PC-3 (cell line): ENCODE results near the gene SMPD3. TPM values are rescaled to one million over a fixed set of nuclear protein-coding genes. Genes with fewer than 3 reads are reported as not detected.

Experiments used
- ATAC-seq: fragments of 200-7000 bp; cut with Tn5 transposase; 2 replicates; pipeline ENCODE4 v1.9.1; 2020; ENCODE audit warnings: mild to moderate bottlenecking, moderate library complexity
- BruUV-seq: library from RNA; stranded (reverse); fragments of 400-500 nt; replicated peaks from 2 replicates; lab custom pipeline; 2021; lab: Mats Ljungman, UMichigan
- CTCF ChIA-PET: fragments of 300-600 bp; sonication (Branson Sonifier 250); formaldehyde crosslinking; loops from one replicate; lab custom pipeline; 2022; ENCODE audit warnings: antibody characterized with exemption; lab: Charles Lee
- POLR2A ChIA-PET: fragments of 300-600 bp; sonication (Branson Sonifier 250); formaldehyde crosslinking; loops from one replicate; lab custom pipeline; 2022; ENCODE audit warnings: antibody characterized with exemption; ENCODE audit not compliant: unreplicated experiment; lab: Charles Lee
- DNase-seq: peaks from one replicate; pipeline ENCODE4 v3.0.0-alpha.2; 2015
- H2AFZ ChIP-seq: fragments of 300-600 bp; sonication (generic); 2 replicates; pipeline ENCODE4 v1.6.0; 2016; ENCODE audit warnings: antibody characterized with exemption, low read length
- H3F3A ChIP-seq: fragments of 300-600 bp; sonication (generic); one replicate; pipeline ENCODE4 v1.6.0; 2017; ENCODE audit warnings: antibody characterized with exemption, low read length, control low read depth, mild to moderate bottlenecking; ENCODE audit not compliant: unreplicated experiment
- H3K27ac ChIP-seq: fragments of 300-600 bp; sonication (generic); 2 replicates; pipeline ENCODE4 v1.5.1; 2016; ENCODE audit warnings: mild to moderate bottlenecking, low read length
- H3K27me3 ChIP-seq: fragments of 300-600 bp; sonication (generic); 2 replicates; pipeline ENCODE4 v1.6.1; 2016; ENCODE audit warnings: low read length, mixed read lengths
- H3K36me3 ChIP-seq: fragments of 300-600 bp; sonication (generic); 2 replicates; pipeline ENCODE4 v1.6.1; 2016; ENCODE audit warnings: low read depth, mixed run types, low read length, mixed read lengths
- H3K4me1 ChIP-seq: fragments of 300-600 bp; sonication (generic); 2 replicates; pipeline ENCODE4 v1.5.1; 2016; ENCODE audit warnings: low read length; ENCODE audit not compliant: insufficient read depth
- H3K4me2 ChIP-seq: fragments of 300-600 bp; sonication (generic); 2 replicates; pipeline ENCODE4 v1.6.0; 2016; ENCODE audit warnings: low read length
- H3K4me3 ChIP-seq: fragments of 300-600 bp; sonication (generic); 2 replicates; pipeline ENCODE4 v1.5.1; 2016; ENCODE audit warnings: mild to moderate bottlenecking, low read length, mixed read lengths
- H3K79me2 ChIP-seq: fragments of 300-600 bp; sonication (generic); 2 replicates; pipeline ENCODE4 v1.6.1; 2017; ENCODE audit warnings: low read length, mixed read lengths
- H3K9ac ChIP-seq: fragments of 300-600 bp; sonication (generic); 2 replicates; pipeline ENCODE4 v1.6.0; 2016; ENCODE audit warnings: mild to moderate bottlenecking, low read length
- H3K9me2 ChIP-seq: fragments of 300-600 bp; sonication (generic); replicated peaks from 2 replicates; pipeline ENCODE4 v1.6.1; 2016; ENCODE audit warnings: mixed run types, low read length, mixed read lengths
- H3K9me3 ChIP-seq: fragments of 300-600 bp; sonication (generic); 2 replicates; pipeline ENCODE4 v1.6.1; 2016; ENCODE audit warnings: low read length, mixed read lengths
- H4K20me1 ChIP-seq: fragments of 300-600 bp; sonication (generic); 2 replicates; pipeline ENCODE4 v1.6.1; 2016; ENCODE audit warnings: low read length, mixed read lengths
- EZH2 ChIP-seq: fragments of 300-600 bp; sonication (generic); IDR thresholded peaks from one replicate; pipeline ENCODE4 v1.6.1; 2017; ENCODE audit warnings: antibody characterized with exemption, mild to moderate bottlenecking, low read length; ENCODE audit not compliant: unreplicated experiment
- EZH2phosphoT487 ChIP-seq: fragments of 300-600 bp; sonication (generic); IDR thresholded peaks from 2 replicates; pipeline ENCODE4 v1.6.1; 2018; ENCODE audit warnings: mild to moderate bottlenecking, antibody characterized with exemption, low read length, borderline replicate concordance
- intact Hi-C: fragments of 100-400 bp; cut with micrococcal nuclease; formaldehyde crosslinking; loops from 2 replicates; pipeline ENCODE4 v1.9.0; 2023
- total RNA-seq: library from RNA; depleted of rRNA; stranded (reverse); fragments of >200 nt; gene quantifications from 2 replicates; pipeline ENCODE4 v1.2.3, GENCODE V29; 2014
- TF ChIP-seq, protein P1 (sequence below): fragments of 300-600 bp; sonication (generic); conservative IDR thresholded peaks from 2 replicates; pipeline ENCODE4 v1.5.1; 2017; ENCODE audit warnings: antibody characterized with exemption, low read depth, mild to moderate bottlenecking, low read length

SMPD3 gene
- total RNA-seq, 1 experiment from 2014 or later = not detected

DNA sequence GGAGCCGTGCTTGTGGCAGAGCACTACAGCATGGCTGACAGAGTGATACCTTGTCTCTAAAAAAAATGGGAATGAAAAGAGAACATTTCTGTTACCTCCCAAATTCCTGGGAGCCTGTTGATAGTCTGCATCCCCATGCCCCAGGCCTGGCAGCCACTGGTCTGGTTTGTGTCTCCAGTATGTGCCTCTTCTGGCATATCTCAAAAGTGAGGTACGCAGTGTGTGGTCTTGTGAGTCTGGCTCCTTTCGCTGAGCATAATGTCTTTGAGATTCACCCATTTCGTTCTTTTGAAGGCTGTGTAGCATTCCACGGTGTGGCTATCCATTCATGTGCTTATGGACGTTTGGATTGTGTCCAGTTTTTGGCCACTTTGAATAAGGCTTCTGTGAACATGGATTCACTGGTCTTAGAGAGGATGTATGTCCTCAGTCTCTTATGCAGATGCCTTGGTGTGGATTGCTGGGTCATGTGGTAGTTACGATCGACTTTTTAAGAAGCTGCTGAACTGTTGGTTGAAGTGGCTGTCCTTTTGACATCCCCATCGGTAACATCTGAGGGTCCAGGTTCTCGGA, 98.4 kb downstream of the SMPD3 start:
- no peak for TF ChIP-seq EZH2phosphoT487
- TF ChIP-seq EZH2 = no peak
- TF ChIP-seq, protein P1, sequence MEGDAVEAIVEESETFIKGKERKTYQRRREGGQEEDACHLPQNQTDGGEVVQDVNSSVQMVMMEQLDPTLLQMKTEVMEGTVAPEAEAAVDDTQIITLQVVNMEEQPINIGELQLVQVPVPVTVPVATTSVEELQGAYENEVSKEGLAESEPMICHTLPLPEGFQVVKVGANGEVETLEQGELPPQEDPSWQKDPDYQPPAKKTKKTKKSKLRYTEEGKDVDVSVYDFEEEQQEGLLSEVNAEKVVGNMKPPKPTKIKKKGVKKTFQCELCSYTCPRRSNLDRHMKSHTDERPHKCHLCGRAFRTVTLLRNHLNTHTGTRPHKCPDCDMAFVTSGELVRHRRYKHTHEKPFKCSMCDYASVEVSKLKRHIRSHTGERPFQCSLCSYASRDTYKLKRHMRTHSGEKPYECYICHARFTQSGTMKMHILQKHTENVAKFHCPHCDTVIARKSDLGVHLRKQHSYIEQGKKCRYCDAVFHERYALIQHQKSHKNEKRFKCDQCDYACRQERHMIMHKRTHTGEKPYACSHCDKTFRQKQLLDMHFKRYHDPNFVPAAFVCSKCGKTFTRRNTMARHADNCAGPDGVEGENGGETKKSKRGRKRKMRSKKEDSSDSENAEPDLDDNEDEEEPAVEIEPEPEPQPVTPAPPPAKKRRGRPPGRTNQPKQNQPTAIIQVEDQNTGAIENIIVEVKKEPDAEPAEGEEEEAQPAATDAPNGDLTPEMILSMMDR = no peak
- H3K27ac ChIP-seq = no peak overlapping the region
- no peak overlapping the region for H3K4me2 ChIP-seq
- CTCF ChIA-PET = no interaction called here
- intact Hi-C loops = no loop called here
- H3K4me1 ChIP-seq = no peaks in the 10 kb centered on the region
- H3K4me3 ChIP-seq = no peak overlapping the region
- no peaks in the 10 kb centered on the region for H3K36me3 ChIP-seq
- POLR2A ChIA-PET = no interaction called here
- H3K9me3 ChIP-seq = no peaks in the 10 kb centered on the region
- no peaks in the 10 kb centered on the region for H3K27me3 ChIP-seq
- no peak overlapping the region for H3K9ac ChIP-seq
- no TSS peak for BruUV-seq
- no peaks in the 10 kb centered on the region for H3K79me2 ChIP-seq
- DNase-seq (no peak), ATAC-seq (no peak)
- no peaks in the 10 kb centered on the region for H3F3A ChIP-seq
- H4K20me1 ChIP-seq = no peaks in the 10 kb centered on the region
- no peaks in the 10 kb centered on the region for H3K9me2 ChIP-seq
- no peak overlapping the region for H2AFZ ChIP-seq

GRCh38 chr16:68348639-68349445, 99.5 kb downstream of the SMPD3 start:
- H3K9ac ChIP-seq = no peak overlapping the region
- H3K79me2 ChIP-seq = no peaks in the 10 kb centered on the region
- ATAC-seq (no peak), DNase-seq (no peak)
- H3K9me3 ChIP-seq = no peaks in the 10 kb centered on the region
- H3K27me3 ChIP-seq = no peaks in the 10 kb centered on the region
- no peak overlapping the region for H3K4me2 ChIP-seq
- H3K9me2 ChIP-seq = no peaks in the 10 kb centered on the region
- no peaks in the 10 kb centered on the region for H3K36me3 ChIP-seq
- H3K4me1 ChIP-seq = no peaks in the 10 kb centered on the region
- TF ChIP-seq EZH2 = no peak
- TF ChIP-seq, protein P1 = no peak
- no peak for TF ChIP-seq EZH2phosphoT487
- intact Hi-C loops = no loop called here
- no peak overlapping the region for H3K27ac ChIP-seq
- CTCF ChIA-PET = no interaction called here
- no peaks in the 10 kb centered on the region for H3F3A ChIP-seq
- H4K20me1 ChIP-seq = no peaks in the 10 kb centered on the region
- BruUV-seq = no TSS peak
- no peak overlapping the region for H3K4me3 ChIP-seq
- no peak overlapping the region for H2AFZ ChIP-seq
- POLR2A ChIA-PET = no interaction called here

DNA sequence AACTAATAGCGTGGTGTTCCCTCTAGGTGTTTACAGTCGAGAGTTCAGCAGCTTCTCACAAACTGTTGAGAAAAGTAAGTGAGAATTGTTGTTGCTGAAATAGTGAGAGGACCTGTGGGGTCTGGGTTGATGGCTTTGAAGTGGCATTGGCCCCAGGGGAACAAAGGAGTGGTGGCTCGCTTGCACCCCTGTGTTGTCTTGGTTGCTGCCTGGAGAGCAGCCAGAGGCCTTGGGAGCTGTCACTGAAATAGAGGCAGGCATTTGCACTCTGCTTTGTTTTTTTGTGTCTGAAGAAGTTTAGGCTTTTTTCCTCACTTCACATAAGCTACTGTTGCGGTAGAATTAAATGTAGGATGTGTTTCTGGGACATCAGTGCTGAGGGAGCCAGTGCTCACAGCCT, 100.7 kb downstream of the SMPD3 start:
- POLR2A ChIA-PET = no interaction called here

More for the DNA sequence above, 100.7 kb downstream of the SMPD3 start:
- CTCF ChIA-PET = no interaction called here
- DNase-seq (no peak), ATAC-seq (no peak)
- Histone ChIP-seq H3K27me3 (no peaks in the 10 kb centered on the region), H3K36me3 (no peaks in the 10 kb centered on the region; the same call in 1 of the 2 replicates), H3K9me3 (no peaks in the 10 kb centered on the region), H2AFZ (no peak overlapping the region), H3K9ac (no peak overlapping the region), H3K79me2 (no peaks in the 10 kb centered on the region), H3K9me2 (no peaks in the 10 kb centered on the region), H3K4me2 (no peak overlapping the region), H3K4me3 (no peak overlapping the region), H3F3A (no peaks in the 10 kb centered on the region), H3K27ac (no peak overlapping the region), H4K20me1 (no peaks in the 10 kb centered on the region), H3K4me1 (no peaks in the 10 kb centered on the region)
- BruUV-seq = no TSS peak
- intact Hi-C loops = no loop called here
- no peak for TF ChIP-seq EZH2phosphoT487
- TF ChIP-seq, protein P1 = no peak
- TF ChIP-seq EZH2 = no peak
